GM18867 (cell line): Measurements from ENCODE around the gene C5orf34.
A peak's percentile ranks its signal among the peaks of the same experiment; 100 is the strongest.
"Not testable (repeated sequence)": the region's sequence is repeated elsewhere in the genome, so short reads cannot be mapped to it uniquely, and the experiment has no call there.

ENCODE experiments used
- ATAC-seq: cut with Tn5 transposase; IDR thresholded peaks from one replicate; pipeline ENCODE4 v1.9.1; 2021; ENCODE audit warnings: mild to moderate bottlenecking, moderate library complexity; ENCODE audit not compliant: unreplicated experiment

The C5orf34 gene

GRCh38 chr5:43515678-43516048 lies 715 bp upstream of the C5orf34 start:
- no peak for ATAC-seq

- peak; percentile 33 for ATAC-seq
Observed at GRCh38 chr5:43514471-43514815, 505 bp downstream of the C5orf34 start.

- ATAC-seq = no peak
Observed at GRCh38 chr5:43514025-43514424, 923 bp downstream of the C5orf34 start.

GRCh38 chr5:43511062-43511461 lies 3.9 kb downstream of the C5orf34 start:
- not testable (repeated sequence) for ATAC-seq

GRCh38 chr5:43498581-43498980 lies 16.4 kb downstream of the C5orf34 start:
- ATAC-seq = no peak

GRCh38 chr5:43497311-43498104 lies 17.4 kb downstream of the C5orf34 start:
- no peak for ATAC-seq

- ATAC-seq = no peak
Observed at GRCh38 chr5:43491326-43491725, 23.6 kb downstream of the C5orf34 start.

- no peak for ATAC-seq
Observed at GRCh38 chr5:43486353-43486752, 28.6 kb downstream of the C5orf34 start.

GRCh38 chr5:43485406-43485805 lies 29.5 kb downstream of the C5orf34 start:
- ATAC-seq = no peak

- ATAC-seq = peak; percentile 80
Observed at GRCh38 chr5:43484106-43484849, 30.7 kb downstream of the C5orf34 start.

GRCh38 chr5:43483298-43484105 lies 31.4 kb downstream of the C5orf34 start, which contains the start of gene TMEM267:
Gene TMEM267 (minus strand): TSS chr5:43483865. CDS start chr5:43453969, 29,896 bp downstream.
- peak; percentile 92 for ATAC-seq

- ATAC-seq = no peak
Observed at GRCh38 chr5:43482490-43483297, 32.3 kb downstream of the C5orf34 start.

- ATAC-seq = no peak
Observed at GRCh38 chr5:43469671-43470391, 45.1 kb downstream of the C5orf34 start.

- ATAC-seq = no peak
Observed at GRCh38 chr5:43467100-43467499, 47.8 kb downstream of the C5orf34 start.

GRCh38 chr5:43465455-43465854 lies 49.5 kb downstream of the C5orf34 start:
- ATAC-seq = not testable (repeated sequence)

- ATAC-seq = no peak
Observed at GRCh38 chr5:43461066-43461465, 53.9 kb downstream of the C5orf34 start.

GRCh38 chr5:43456556-43456955 lies 58.4 kb downstream of the C5orf34 start:
- no peak for ATAC-seq

- ATAC-seq = not testable (repeated sequence)
Observed at GRCh38 chr5:43441575-43441974, 73.4 kb downstream of the C5orf34 start.

- no peak for ATAC-seq
Observed at GRCh38 chr5:43437062-43437660, 77.8 kb downstream of the C5orf34 start.
